ENCODE data around the gene IZUMO1.

DNA sequence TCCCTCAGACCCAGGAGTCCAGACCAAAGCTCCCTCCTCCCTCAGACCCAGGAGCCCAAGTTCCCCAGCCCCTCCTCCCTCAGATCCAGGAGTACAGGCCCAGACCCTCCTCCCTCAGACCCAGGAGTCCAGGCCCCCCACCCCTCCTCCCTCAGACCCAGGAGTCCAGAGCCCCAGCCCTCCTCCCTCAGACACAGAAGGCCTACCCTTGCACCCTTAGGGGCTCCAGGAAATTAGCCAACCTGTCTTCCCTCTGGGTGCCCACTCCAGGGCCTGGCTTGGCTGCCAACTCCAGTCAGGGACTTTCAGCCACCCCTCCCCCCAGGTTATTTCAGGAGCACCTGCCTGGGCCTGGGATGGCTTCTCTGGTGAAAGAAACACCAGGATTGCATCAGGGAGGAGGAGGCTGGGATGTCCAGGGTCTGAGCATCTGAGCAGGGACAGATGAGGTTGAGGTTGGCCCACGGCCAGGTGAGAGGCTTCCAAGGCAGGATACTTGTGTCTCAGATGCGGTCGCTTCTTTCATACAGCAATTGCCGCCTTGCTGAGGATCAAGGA, 8.5 kb upstream of the IZUMO1 start, which contains the start of gene FGF21:
- TF ChIP-seq, protein P1, sequence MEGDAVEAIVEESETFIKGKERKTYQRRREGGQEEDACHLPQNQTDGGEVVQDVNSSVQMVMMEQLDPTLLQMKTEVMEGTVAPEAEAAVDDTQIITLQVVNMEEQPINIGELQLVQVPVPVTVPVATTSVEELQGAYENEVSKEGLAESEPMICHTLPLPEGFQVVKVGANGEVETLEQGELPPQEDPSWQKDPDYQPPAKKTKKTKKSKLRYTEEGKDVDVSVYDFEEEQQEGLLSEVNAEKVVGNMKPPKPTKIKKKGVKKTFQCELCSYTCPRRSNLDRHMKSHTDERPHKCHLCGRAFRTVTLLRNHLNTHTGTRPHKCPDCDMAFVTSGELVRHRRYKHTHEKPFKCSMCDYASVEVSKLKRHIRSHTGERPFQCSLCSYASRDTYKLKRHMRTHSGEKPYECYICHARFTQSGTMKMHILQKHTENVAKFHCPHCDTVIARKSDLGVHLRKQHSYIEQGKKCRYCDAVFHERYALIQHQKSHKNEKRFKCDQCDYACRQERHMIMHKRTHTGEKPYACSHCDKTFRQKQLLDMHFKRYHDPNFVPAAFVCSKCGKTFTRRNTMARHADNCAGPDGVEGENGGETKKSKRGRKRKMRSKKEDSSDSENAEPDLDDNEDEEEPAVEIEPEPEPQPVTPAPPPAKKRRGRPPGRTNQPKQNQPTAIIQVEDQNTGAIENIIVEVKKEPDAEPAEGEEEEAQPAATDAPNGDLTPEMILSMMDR (IDR thresholded peaks at IDR 0.05 in 8 of 11, conservative IDR thresholded peaks at IDR 0.05 in 3 of 11), result no peak
- TF ChIP-seq POLR2A (IDR thresholded peaks at IDR 0.05), result no peak
